ENCODE results near the gene FTL.

FTL gene

DNA sequence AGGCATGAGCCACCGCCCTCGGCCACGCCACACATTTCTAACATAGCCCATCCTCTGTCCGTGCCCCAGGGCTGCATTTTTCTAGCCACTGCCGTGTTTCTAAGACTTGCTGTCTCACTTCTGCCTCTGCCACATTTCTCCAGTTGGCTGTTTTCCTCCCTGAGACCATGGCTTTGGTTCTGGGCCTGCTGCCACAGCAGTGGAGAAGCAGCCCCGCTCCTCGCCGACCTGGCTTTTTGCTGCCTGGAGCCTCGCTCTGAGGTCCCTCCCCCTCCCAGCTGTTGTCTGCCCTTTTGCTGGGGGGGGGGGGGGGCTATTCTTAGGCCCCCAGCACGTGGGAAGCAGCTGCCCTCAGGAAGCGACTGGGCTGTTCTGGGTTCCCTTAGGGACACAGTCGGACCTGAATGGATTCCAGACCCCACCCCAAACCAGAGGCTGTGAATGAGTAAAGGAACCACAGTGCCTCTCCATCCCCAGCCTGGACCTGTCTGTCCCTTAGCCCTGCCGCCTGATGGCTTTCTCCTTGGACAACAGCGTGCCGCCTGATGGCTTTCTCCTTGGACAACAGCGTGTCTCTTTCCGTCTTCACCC lies 24.7 kb downstream of the FTL start:
- H3K36me3 Mint-ChIP-seq (ENCODE audit: low read depth) = peaks cover 40% of the 10 kb centered on the region

DNA sequence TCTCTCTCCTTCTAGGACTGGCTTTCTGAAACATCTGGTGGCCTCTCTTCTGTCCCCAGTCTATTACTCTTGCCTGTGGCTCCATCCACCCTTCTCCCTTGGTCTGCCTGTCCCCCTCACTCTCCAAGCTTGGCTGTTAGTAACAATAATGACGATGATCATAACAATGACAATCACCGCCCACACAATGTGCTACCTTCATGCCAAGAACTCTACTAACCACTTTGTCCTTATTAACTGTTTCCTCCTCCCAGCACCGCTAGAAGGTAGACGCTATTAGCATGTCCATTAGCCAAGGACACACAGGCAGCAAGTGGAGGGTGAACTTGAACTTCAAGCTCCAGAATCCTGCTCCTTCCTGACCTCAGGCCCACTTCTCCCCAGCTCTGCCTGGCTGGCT lies 25.3 kb downstream of the FTL start:
- Mint-ChIP-seq H3K36me3 (ENCODE audit: low read depth) (peaks cover 43% of the 10 kb centered on the region), H3K4me1 (ENCODE audit: low read depth) (peaks cover 56% of the 10 kb centered on the region), H3K27ac (no peak overlapping the region), H3K9me3 (no peaks in the 10 kb centered on the region), H3K4me3 (no peak overlapping the region), H3K27me3 (no peaks in the 10 kb centered on the region)

More for the DNA sequence above, 24.7 kb downstream of the FTL start:
- H3K27ac Mint-ChIP-seq = no peak overlapping the region
- peaks cover 50% of the 10 kb centered on the region for H3K4me1 Mint-ChIP-seq (ENCODE audit: low read depth)
- no peak overlapping the region for H3K4me3 Mint-ChIP-seq
- H3K27me3 Mint-ChIP-seq = no peaks in the 10 kb centered on the region
- no peaks in the 10 kb centered on the region for H3K9me3 Mint-ChIP-seq

DNA sequence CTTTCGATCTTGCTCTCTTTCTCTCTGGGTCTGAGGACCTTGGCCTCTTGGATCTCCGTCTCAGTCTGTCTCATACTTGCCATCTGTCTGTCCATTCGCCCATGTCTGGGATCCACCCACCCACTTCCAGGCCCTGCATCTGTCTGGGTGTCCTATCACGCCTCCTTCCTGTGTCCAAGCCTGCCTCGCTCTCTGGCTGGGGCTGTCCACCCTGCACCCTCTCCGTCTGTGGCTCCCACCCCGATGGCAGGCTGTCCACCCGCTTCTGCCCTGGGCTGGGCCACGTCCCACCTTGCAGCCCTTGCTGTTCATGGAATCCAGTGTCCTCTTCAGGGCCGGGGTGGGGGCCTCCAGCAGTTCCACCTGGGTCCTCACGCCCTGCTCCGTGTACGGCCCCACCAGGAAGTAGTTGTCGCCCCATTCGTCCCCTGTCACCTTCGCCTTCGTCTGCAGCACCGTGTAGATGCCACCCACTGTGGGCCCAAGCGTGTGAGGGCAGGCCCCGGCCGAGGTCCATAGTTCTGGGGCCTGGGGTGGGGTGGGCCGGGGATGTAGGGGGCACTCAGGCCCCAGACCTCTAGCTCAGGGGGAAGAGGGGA lies 26.0 kb downstream of the FTL start:
- peaks cover 57% of the 10 kb centered on the region for H3K4me1 Mint-ChIP-seq (ENCODE audit: low read depth)
- no peaks in the 10 kb centered on the region for H3K27me3 Mint-ChIP-seq
- H3K27ac Mint-ChIP-seq = peak overlapping the region; percentile 18
- peaks cover 42% of the 10 kb centered on the region for H3K36me3 Mint-ChIP-seq (ENCODE audit: low read depth)
- no peaks in the 10 kb centered on the region for H3K9me3 Mint-ChIP-seq
- H3K4me3 Mint-ChIP-seq = peak overlapping the region; percentile 1

DNA sequence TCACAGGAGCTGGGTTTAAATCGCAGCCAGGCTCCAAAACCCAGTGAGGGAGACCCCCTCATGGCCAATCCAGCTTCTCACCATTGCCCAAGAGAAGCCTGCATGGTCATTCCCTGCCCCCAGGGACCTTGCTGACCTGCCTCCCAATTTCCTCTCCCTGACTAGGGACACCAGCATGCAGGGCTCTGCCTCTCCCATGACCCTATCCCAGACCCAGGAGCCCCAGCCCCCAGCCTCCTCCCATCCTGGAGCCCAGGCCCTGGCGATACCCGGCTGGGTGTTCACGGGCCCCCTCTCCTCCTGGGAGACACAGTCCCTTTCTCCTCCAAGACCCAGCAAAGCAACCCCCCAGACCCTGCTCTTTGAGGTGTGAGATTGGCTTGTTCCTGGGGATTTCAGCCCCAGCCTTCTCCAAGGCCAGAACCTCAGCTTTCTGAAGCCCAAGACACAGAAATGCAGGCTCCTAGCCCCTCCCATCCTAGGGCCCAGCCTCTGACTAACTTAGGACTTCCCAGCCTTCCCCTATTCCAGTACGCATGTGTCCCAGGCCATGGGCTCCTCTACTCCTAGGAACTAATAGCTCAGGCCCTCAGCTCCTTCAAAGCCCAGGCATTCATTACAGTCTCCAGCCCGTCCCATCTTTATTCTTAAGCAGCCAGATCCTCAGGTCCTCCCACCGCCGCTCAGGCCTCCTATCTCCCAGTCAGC lies 26.9 kb downstream of the FTL start:
- Mint-ChIP-seq H3K4me1 (ENCODE audit: low read depth) (peaks cover 56% of the 10 kb centered on the region), H3K4me3 (peak overlapping the region; percentile 100), H3K27ac (peak overlapping the region; percentile 89), H3K36me3 (ENCODE audit: low read depth) (peaks cover 39% of the 10 kb centered on the region), H3K9me3 (no peaks in the 10 kb centered on the region), H3K27me3 (no peaks in the 10 kb centered on the region)

DNA sequence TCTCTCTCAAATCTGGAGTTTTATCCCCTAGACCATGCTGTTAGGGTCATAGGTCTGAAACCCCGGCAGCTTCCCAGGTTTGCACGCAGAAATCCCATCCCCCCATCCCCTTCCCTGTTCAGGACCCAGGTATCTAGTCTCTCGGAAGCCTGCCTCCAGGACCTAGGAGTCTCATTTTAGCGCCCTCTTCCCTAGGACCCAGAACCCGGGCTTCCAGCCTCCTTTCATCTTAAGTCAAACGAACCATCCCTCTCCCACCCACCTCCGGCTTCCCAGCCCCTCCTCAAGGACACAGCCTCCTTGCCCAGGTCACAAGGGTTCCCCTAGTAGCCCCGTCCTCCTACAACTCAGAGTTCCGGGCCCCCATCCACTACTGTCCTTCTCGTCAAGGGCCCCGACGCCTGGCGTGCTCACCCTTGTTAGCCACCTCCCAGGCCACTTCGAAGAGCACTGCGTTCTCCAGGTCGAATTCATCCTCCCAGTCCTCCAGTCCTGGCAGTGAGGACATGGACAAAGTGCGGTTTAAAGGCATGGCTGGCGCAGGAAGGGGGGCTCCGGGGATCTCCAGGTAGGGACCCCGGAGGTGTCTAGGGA lies 27.6 kb downstream of the FTL start:
- H3K36me3 Mint-ChIP-seq (ENCODE audit: low read depth) = peaks cover 36% of the 10 kb centered on the region
- no peaks in the 10 kb centered on the region for H3K9me3 Mint-ChIP-seq
- H3K27me3 Mint-ChIP-seq = no peaks in the 10 kb centered on the region
- H3K4me3 Mint-ChIP-seq = peak overlapping the region; percentile 100
- H3K27ac Mint-ChIP-seq = peak overlapping the region; percentile 89
- peaks cover 52% of the 10 kb centered on the region for H3K4me1 Mint-ChIP-seq (ENCODE audit: low read depth)

DNA sequence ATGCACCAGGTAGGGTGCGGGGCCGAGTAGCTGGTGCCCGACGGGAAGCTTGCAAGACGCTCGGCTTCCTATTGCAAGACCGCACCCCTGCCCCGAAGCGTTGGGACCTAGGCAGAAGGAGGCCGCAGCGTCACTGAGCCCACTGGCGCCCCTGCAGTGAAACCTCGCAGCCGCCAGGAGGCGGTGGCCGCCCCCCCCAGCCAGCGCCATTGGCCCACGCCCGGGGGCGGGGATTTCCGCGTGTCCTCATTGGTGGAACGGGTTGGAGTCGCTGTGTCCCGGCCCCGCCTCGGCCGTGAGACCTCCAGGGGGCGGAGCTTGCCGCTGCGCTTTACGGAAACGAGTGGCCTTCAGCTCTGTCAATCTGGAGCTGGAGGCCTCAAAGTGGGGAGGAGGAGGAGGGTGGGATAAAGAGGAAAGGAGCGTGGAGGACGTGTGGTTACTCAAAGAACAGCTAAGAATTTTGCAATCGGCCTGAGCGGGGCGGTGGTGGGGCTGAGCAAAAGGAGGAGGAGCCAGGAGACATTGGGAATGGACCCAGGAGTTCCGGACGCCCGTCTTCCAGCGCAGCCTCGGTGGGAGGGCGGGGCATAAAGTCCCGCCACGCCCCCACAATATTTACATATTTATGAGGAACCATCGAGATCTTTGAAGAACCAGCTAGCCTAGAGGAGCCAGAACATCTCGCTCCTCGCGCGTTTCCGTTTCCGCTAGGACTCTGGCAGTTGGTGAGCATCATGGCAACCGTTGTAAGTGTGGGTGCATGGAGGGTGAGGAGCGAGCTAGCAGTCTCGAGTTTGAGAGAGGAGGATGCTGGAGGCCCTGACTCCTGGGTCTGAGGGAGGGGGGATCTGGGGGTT lies 28.3 kb downstream of the FTL start, which contains the start of the genes GYS1 and RUVBL2:
TSS of gene GYS1 (minus strand) at position 135 of the 860 bp plus-strand sequence. CDS start 197 bp downstream, outside the sequence.
TSS of gene RUVBL2 (plus strand) at position 713 of the 860 bp plus-strand sequence. CDS start at position 738, 25 bp downstream.
- Mint-ChIP-seq H3K9me3 (no peaks in the 10 kb centered on the region), H3K4me1 (ENCODE audit: low read depth) (peaks cover 50% of the 10 kb centered on the region), H3K27me3 (no peaks in the 10 kb centered on the region), H3K36me3 (ENCODE audit: low read depth) (peaks cover 31% of the 10 kb centered on the region), H3K27ac (peak within 1 kb of the TSS; percentile 97), H3K4me3 (peak within 1 kb of the TSS; percentile 100)

DNA sequence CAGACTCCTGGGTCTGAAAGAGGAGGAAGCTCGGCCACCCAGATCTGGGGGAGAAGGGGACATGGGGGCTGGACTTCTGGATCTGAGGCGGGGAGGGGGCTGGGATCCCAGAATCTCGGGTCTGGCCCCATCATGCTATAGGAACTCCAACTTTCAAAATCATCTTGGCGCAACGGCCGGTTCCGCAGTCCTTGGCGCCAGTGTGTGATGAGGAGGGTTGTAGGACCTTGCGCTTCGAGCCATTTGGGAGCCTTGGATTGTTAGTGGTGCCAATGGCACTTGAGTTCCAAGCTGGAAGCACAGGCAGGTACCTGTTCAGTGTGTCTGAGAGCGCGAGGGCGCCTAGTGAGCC lies 28.9 kb downstream of the FTL start:
- peak overlapping the region; percentile 97 for H3K27ac Mint-ChIP-seq
- no peaks in the 10 kb centered on the region for H3K27me3 Mint-ChIP-seq
- H3K4me3 Mint-ChIP-seq = peak overlapping the region; percentile 100
- H3K4me1 Mint-ChIP-seq (ENCODE audit: low read depth) = peaks cover 46% of the 10 kb centered on the region
- H3K9me3 Mint-ChIP-seq = no peaks in the 10 kb centered on the region
- peaks cover 26% of the 10 kb centered on the region for H3K36me3 Mint-ChIP-seq (ENCODE audit: low read depth)

DNA sequence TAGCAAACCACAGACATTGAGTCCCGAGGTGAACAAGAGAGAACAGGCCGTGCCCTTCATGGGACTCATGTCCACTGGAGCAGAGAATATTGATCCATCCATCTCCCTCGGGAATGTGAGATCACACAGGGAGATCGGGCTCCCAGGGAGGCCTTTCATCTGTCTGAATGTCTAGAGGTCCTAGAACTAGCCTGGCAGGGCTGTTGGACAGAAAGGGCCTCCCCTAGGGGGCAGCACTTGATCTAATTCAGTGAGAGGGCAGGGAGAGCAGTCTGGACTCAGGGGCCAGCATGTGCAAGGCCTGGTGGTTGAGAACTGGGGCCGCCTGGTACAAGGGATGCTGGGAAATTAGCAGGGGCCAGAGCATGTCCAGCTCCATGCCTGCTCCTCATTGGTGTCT lies 32.9 kb downstream of the FTL start:
- Mint-ChIP-seq H3K9me3 (no peaks in the 10 kb centered on the region), H3K4me1 (ENCODE audit: low read depth) (peaks cover 27% of the 10 kb centered on the region), H3K27ac (no peak overlapping the region), H3K36me3 (ENCODE audit: low read depth) (peaks cover 33% of the 10 kb centered on the region), H3K4me3 (no peak overlapping the region), H3K27me3 (no peaks in the 10 kb centered on the region)

DNA sequence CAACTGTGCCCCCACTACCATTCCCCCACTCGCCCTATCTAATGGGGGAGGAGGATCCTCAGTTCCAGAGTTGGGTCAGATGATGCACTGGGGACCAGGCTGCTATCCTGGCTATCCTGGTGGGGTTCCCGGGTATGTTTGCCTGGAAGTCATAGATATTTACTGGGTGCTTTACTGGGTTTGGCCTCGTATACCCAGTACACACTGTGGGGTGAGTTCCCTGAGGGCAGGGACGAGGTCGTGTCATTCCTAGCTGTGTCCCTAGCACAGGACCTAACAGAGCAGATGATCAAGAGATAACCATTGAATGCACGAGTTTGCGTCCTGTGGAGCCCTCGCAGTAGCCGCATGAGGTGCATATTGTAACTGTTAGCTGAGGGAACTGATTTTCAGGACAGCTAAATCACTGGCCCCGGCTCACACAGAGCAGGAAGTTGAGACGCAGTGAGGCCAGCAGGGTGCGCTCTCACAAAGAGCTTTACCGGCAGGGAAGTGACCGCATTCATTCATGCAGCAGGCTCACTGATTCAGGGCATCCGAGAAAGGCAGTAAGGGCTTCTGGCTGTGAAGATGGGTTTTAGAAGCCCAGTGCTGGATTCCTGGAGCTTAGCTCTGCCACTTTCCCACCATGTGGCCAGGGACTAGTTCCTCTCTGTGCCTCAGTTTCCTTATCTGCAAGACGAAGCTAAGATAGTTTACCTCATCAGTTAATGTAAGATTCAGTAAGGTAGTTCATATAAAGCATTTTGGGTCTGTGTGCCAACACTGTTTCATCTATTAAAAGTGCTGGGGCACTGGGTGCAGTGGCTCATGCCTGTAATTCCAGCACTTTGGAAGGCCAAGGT lies 34.6 kb downstream of the FTL start:
- no peak overlapping the region for H3K27ac Mint-ChIP-seq
- peaks cover 17% of the 10 kb centered on the region for H3K4me1 Mint-ChIP-seq (ENCODE audit: low read depth)
- H3K9me3 Mint-ChIP-seq = no peaks in the 10 kb centered on the region
- H3K4me3 Mint-ChIP-seq = no peak overlapping the region
- peaks cover 38% of the 10 kb centered on the region for H3K36me3 Mint-ChIP-seq (ENCODE audit: low read depth)
- H3K27me3 Mint-ChIP-seq = no peaks in the 10 kb centered on the region

DNA sequence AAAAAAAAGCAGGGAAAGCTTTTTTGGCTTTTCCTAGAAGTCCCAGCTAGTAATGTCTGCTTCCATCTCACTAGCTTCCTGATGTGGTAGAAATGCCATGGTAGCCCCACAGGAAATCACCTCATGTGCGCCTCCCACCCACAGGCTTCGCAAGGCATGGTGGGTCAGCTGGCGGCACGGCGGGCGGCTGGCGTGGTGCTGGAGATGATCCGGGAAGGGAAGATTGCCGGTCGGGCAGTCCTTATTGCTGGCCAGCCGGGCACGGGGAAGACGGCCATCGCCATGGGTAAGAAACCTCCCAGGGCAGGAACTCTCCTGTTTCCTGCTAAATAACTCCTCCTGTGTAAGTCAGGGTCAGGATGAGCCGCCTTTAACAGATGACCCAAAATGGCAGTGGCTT lies 39.0 kb downstream of the FTL start:
- Mint-ChIP-seq H3K36me3 (ENCODE audit: low read depth) (peaks cover 49% of the 10 kb centered on the region), H3K9me3 (no peaks in the 10 kb centered on the region), H3K27me3 (no peaks in the 10 kb centered on the region), H3K27ac (no peak overlapping the region), H3K4me3 (no peak overlapping the region), H3K4me1 (ENCODE audit: low read depth) (no peaks in the 10 kb centered on the region)

DNA sequence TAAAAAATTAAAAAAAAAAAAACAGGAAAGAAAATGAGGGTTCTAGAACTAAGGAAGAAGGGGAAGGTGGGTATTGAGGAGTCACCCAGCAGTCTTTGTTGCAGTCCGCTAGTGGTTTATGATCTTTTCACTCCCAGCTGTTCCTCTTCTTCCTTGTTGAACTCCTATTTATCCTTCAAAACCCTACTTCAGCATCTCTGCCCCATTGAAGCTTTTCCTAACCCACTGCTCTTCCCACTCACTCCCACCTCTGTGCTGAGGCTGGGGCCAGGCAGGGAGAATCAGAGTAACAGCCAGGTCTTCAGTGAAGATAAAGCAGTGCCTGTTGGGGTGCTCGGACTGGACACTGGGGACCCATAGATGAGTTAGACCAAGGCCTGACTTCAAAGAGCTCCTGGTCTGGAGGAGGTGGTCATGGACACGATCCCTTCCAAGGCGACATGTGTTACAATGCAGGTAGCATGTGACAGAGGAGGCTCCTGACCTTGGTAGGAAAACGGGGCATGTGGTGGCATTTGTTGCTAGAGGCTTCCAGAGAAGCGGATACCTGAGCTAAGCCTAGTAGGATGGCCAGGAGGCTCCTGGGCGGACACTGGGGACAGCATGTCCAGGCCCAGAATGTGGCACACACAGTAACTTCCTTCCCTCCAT lies 40.0 kb downstream of the FTL start:
- H3K27ac Mint-ChIP-seq = no peak overlapping the region
- no peaks in the 10 kb centered on the region for H3K27me3 Mint-ChIP-seq
- H3K4me1 Mint-ChIP-seq (ENCODE audit: low read depth) = no peaks in the 10 kb centered on the region
- no peak overlapping the region for H3K4me3 Mint-ChIP-seq
- peaks cover 43% of the 10 kb centered on the region for H3K36me3 Mint-ChIP-seq (ENCODE audit: low read depth)
- H3K9me3 Mint-ChIP-seq = no peaks in the 10 kb centered on the region

DNA sequence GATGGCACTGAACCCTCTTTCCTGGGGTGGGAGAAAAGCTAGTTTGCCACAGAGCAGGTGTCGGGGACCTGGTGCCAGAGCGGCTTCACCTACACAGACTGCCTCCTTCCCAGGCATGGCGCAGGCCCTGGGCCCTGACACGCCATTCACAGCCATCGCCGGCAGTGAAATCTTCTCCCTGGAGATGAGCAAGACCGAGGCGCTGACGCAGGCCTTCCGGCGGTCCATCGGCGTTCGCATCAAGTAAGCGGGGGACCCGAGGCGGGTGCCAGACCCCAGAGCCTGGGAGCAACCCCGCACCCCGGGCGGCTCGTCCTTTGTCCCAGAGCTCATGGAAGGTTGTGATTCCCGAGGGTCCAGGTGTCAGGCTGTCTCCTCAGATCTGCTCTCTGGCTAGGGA lies 41.8 kb downstream of the FTL start:
- no peaks in the 10 kb centered on the region for H3K27me3 Mint-ChIP-seq
- H3K36me3 Mint-ChIP-seq (ENCODE audit: low read depth) = peaks cover 46% of the 10 kb centered on the region
- H3K4me1 Mint-ChIP-seq (ENCODE audit: low read depth) = no peaks in the 10 kb centered on the region
- no peak overlapping the region for H3K4me3 Mint-ChIP-seq
- no peak overlapping the region for H3K27ac Mint-ChIP-seq
- no peaks in the 10 kb centered on the region for H3K9me3 Mint-ChIP-seq

DNA sequence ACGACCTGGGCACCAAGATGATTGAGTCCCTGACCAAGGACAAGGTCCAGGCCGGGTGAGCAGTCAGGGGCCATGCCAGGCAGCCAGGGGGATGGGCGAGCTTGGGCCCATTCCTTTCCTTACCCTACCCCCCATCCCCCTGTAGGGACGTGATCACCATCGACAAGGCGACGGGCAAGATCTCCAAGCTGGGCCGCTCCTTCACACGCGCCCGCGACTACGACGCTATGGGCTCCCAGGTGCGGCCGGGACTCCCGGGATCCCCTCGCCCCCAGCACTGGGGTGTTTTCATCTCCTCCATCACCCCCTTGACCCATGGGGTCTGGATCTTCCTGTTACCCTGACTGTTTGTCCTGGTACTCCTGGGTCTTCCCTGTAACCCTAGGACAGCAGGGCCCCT lies 44.7 kb downstream of the FTL start:
- no peak overlapping the region for H3K27ac Mint-ChIP-seq
- peaks cover 48% of the 10 kb centered on the region for H3K36me3 Mint-ChIP-seq (ENCODE audit: low read depth)
- H3K4me3 Mint-ChIP-seq = no peak overlapping the region
- H3K27me3 Mint-ChIP-seq = no peaks in the 10 kb centered on the region
- H3K4me1 Mint-ChIP-seq (ENCODE audit: low read depth) = no peaks in the 10 kb centered on the region
- H3K9me3 Mint-ChIP-seq = no peaks in the 10 kb centered on the region

All from stimulated activated naive CD8-positive, alpha-beta T cell treated with anti-CD3 and anti-CD28 coated beads, Interleukin-15, Interleukin-2, amounts not matched to agents 100 ng/mL and 50 ng/mL, for 24 hours (primary cell).